HG03045 (cell line): ENCODE measurements around the gene NMBR.
"Not testable (repeated sequence)": the region's sequence is repeated elsewhere in the genome, so short reads cannot be mapped to it uniquely, and the experiment has no call there.

Experiments
- ATAC-seq: cut with Tn5 transposase; IDR thresholded peaks from one replicate; pipeline ENCODE4 v1.9.1; 2021; ENCODE audit warnings: mild to moderate bottlenecking, moderate library complexity; ENCODE audit not compliant: unreplicated experiment

The NMBR gene

DNA sequence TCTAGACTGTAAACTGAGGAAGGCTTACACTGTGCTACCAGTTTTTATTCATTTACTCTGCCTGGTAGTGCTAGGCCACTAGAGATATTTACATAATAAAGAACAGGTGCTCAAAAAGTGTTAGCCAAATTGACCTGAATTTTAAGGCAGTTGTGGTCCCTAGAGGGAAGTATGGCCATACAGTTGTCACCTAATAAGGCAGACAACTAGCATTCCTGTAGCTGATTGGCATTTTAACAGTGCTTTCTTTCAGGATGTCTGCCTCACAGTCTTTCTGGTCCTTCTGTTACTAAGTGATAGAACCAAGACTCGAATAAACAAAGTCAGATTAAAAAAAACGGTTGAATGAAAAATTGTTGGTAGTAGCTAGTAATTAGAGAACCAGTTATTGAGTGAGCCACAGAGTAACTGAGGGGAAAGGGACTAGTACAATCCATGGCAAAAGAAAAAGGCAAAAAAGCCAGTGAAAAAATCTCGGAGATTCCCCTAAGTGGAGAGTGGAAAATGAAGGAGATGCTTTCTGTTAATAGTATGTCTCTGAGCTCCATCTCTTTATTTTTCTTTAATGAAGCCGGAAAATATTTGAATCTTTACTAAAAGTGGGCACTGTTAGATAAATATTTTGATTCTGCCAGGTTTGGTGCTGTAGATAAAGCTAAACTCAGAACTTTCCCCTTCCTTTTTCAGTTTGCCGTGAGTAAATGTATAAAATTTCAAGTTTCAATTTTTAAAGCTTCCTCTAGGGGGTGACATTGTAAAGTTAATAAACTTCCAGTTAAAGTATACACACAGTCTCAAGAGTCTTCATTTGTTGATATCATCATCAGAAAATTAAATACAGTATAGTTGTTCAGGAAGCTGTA is 9.2 kb upstream of the NMBR start:
- no peak for ATAC-seq

DNA sequence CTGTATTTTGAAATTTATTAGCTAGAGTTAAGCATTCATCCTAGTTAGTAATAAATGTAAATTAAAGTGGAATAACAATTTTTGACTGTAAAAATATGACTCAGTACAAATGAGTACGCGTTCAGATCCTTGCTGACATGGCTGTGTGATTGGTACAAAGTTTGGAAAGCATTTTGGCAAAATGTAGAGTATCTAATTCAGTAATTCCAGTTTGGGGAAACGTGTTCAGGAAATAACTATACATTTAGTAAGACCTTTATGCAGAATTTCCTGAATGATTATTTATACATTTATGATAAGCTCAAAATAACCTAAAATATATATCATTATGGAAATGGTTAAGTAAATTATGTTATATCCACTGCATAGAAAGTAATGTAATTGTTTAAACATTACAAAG is 8.2 kb upstream of the NMBR start:
- no peak for ATAC-seq

DNA sequence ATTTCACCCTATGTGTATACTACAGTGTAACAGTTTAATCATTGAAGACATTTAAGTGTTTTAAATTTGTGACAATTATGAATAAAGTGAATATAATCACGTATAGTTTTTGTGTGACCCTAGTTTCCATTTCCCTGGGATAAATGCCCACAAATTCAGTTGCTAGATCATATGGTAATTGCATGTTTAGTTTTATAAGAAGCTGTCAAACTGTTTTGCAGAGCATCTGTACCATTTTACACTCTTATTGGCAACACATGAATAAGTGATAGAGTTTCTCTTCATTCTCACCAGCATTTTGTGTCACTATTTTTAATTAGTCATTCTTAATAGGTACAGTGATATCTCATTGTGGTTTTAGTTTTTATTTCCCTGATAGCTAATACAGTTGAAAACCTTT is 7.4 kb upstream of the NMBR start:
- ATAC-seq, result no peak

DNA sequence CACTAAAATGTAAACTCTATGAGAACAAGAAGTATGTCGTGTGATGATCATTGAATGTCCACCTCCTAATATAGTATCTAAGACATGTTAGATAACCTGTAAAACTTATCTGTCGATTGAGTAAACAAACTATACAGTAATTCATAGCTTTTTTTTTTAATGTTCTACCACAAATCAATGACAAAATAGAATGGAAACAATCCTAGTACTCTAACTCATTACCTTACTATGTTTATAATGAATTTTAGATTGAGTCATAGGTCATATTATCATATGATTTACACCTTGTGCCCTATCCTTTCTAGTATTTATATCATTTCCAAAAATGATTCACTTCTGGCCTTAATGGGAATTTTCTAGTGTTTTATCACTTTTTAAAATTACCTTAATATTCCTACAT is 6.3 kb upstream of the NMBR start:
- no peak for ATAC-seq

DNA sequence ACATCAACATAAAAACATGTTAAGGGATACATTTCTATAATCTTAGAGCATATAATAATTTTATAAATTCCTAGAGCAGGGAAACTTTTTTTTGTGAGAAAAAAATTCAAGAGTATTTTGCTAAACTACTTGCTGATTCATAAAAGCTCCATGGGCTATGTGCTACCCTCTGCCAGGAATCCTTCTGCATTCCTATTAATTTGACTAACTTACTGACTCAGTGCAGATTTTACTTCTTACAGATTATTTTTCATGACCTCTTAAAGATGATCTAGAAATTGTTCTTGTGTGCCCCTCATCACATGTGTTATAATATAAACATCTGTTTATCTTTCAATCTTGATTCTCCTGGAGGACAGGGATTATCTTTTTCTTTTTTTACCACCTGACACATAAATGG is 5.8 kb upstream of the NMBR start:
- ATAC-seq, result no peak

DNA sequence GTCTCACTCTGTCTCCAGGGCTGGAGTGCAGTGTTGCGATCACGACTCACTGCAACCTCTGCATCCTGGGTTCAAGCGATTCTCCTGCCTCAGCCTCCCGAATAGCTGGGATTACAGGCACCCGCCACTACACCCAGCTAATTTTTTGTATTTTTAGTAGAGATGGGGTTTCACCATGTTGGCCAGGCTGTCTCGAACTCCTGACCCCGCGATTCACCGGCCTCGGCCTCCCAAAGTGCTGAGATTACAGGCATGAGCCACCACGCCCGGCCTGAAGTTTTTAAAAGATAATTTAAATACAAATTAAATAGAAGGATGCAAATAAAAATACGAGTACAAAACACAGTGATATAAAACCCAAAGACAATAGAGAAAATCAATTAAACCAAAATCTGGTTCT is 5.4 kb downstream of the NMBR start:
- ATAC-seq, result not testable (repeated sequence)

DNA sequence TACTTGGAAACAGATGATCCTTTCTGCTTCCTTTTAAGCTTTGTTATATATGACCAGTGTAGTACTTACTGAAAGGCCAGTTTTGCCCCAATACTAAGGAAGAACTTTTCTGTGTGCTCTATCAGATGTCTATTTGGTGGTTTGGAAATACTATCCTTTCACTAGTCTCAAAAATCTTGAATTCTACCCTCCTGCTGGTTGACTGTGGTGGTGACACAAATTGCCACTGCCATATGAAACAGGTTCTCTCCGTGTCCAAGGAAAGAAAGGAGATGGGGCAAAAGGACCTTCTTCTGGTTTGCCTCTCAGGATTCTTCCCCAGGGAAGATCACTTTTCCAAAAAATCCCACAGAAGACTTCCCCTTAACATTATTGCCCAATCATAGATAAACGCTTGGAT is 8.0 kb downstream of the NMBR start:
- no peak for ATAC-seq

DNA sequence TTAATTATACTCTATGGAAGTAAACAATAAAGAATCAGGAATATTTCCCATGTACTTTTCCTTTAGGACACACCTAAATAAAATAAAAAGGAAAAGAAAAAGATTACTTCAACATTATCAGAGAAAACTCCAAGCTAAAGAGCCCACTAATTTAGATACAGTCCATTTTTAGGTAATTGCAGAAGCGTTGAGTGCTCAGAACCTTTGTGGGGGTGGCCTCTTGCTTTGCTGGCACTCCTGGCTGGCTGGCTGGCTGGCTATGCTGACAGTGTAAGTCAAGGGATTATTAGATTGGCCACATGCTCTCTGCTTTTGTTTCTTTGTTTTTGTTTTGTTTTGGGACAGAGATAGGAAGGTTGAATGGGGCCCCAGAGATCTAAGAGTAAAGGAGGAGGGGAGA is 14.3 kb downstream of the NMBR start, which contains the start of gene GJE1:
Gene GJE1 (plus strand): TSS at position 301 of the 400 bp plus-strand sequence. CDS start 234 bp downstream, outside the sequence.
- ATAC-seq, result no peak

DNA sequence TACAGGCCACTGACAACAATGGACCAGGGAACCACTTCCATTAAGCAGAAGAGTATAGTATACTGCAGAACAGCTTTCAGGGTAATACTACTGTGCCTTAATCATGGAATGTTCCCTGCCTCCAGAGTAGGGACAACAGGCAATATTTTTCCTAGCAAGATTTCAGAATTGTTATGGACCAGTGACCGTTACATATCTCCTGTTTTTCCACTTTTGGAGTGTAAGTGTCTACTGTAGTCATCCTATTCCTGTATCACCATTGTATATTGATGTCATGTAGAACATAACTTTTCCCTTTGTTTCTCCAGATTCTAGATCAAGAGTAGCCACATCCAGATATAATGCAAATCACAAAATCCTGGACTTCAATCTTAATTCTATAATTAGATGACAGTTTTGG is 16.1 kb downstream of the NMBR start:
- ATAC-seq, result no peak

DNA sequence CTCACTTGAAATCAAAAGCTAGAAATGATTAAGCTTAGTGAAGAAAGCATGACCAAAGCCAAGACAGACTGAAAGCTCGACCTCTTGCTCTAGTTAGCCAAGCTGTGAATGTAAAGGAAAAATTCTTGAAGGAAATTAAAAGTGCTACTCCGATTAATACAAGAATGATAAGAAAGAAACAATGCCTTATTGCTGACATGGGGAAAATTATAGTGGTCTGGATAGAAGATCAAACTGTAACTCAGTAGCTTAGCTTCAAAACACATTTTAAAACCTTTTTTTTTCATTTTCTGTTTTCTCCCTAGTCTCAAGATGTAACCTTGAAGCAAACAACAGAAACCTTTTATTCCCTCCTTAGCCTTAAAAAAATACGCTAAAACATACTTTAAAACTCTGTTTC is 25.6 kb downstream of the NMBR start:
- ATAC-seq, result no peak

DNA sequence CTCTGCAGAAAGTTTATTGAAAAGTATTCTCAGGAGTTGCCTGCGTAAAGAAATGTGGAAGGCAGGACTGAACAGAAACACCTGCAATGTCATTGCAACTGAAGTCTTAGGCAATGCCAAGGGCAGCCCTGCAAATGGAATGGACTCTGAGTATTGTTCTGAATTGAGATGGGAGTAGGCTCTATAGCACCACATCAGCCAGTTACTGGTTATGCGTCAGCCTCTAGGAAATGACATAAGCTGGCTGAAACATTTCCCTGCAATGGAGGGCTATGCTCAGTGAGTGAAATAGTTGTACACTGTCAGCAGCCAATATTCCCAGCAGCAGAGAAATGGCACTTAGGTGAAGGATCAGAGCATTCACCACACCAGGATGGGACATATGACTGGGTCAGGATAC is 28.0 kb downstream of the NMBR start:
- no peak for ATAC-seq

DNA sequence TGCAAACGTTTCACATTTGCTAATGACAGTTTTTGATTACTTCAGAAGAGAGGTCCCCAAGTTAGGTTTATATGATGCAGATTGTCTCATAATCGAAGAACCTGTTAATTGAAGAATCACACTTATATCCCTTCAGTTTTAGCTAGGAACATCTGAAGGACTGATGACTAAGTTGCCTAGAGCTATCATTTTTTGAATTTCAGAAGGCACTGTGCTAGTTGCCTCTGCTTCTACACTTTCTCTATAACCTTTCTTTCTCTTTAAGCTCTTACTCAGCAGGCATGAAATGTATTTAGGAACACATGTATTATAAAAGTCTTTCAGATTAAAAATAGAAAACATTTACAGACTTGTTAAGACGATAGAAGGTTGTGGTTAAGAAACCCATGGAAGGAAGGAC is 28.6 kb downstream of the NMBR start:
- no peak for ATAC-seq

DNA sequence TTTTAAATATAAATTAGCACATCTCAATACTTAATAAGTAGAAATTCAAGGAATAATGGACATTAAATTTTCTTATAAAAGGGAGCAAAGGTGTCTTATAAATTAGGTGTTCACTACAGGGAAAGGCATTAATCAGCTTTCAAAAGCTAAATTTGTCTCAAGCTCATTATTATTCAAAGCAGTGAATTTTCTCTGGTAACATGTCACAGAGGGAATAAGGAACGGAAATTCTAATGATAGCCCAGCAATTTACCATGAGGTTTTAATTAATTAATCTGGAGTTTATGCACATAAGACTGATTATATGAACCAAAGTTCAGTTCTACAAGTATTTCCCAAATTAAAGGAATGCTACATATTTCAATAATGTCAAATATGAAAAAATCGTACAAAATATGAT is 29.6 kb downstream of the NMBR start:
- no peak for ATAC-seq

DNA sequence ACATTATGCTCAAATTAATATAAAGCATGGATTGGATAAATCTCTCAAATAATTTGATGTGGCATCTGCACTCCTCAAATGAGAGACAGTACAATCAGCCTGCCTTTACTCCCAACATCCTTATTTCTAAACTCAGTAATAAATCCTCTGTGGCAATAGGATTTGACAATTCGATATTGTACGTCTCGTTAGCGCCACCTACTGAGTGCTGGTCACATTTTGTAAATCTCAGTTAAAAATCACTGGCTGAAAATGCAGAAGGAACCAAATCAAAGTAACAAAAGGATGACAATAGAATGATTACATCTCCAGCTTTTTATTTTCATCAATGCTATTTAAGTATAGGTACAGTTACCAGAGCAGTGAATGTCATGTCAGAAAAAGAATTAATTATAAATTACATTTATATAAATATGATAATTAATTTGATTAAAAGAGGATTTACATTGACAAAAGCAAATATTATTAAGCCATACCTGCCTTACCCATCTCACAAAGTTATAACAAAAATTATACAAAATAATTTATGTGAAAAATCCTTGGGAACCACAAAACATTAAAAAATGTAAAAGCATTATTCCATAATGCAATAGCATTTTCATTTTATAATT is 34.4 kb downstream of the NMBR start:
- ATAC-seq, result no peak

DNA sequence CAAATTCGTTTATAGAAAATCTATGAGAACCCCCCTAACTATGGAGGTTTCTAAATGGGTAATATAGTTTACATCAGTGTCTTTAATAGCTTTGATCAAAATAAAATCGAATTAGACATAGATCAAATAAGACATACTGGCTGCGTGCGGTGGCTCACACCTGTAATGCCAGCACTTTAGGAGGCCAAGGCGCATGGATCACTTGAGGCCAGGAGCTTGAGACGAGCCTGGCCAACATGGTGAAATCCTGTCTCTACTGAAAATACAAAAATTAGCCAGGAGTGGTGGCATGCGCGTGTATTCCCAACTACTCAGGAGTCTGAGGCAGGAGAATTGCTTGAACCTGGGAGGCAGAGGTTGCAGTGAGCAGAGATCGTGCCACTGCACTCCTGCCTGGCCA is 36.1 kb downstream of the NMBR start:
- not testable (repeated sequence) for ATAC-seq

DNA sequence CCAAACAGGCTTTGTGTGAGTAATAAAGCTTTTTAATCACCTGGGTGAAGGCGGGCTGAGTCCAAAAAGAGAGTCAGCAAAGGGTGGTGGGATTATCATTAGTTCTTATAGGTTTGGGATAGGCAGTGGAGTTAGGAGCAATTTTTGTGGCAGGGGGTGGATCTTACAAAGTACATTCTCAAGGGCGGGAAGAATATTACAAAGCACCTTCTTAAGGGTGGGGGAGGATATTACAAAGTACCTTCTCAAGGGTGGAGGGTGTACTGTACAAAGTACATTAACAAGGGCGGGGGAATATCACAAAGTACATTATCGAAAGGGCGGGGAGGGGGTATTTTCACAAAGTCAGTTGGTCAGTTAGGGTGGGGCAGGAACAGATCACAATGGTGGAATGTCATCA is 42.1 kb downstream of the NMBR start:
- ATAC-seq, result not testable (repeated sequence)

DNA sequence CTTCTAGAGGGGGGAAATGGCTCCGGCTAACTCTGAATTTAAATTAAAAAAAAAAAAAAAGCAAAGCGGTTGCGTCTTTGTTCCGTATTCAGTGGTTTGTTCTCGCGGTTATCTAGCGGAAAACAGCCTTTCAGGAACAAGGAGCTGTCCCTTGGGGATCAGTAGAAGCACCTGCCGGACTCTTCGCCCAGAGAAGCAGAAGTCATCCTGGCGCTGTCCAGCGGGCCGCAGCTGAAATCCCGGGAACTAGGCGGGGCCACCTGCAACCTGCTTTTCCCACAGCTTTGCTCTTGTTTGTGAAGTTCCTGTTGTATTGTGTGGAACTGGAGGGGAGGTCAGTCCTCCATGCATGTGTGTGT is 58.1 kb downstream of the NMBR start:
- ATAC-seq, result no peak

DNA sequence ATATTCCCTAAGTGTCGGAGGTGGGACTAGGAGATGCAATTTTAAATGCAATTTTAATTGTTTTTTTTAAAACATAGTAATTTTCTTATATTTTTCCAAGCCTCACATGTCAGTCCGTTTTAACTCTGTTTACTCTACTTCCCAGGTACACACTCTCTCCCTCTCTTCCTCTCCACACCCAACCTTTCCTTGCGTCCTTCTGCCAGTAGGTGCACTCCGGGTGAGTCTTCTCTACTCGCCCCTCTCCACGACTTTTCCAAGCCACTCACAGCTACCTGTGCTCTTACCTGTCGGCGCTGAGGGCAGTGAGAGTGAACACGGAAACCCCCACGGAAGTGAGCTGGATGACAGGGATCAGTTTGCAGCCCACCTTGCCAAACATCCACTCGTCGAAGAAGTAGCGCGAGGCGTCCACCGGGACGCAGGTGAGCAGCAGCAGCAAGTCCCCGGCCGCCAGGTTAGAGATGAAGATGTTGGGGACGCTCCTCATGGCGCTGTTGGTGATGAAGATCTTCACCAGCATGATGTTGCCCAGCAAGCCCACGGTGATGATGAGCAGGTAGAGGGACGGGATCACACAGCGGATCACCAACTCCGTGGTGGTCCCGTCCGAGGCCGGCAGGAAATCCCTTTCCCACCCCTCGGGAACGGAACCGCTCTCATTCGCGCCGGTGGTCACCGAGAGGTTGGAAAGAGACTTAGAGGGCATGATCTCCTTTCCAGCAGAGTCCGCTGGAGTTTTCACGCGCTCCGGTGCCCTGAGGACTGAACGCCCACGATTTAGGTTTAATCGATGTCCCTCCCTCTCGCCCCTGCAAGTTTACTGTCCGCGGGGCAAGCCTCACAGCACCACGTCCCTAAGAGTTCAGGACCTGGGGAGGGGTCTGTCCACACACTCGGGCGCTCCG is 58.7 kb downstream of the NMBR start:
- no peak for ATAC-seq

DNA sequence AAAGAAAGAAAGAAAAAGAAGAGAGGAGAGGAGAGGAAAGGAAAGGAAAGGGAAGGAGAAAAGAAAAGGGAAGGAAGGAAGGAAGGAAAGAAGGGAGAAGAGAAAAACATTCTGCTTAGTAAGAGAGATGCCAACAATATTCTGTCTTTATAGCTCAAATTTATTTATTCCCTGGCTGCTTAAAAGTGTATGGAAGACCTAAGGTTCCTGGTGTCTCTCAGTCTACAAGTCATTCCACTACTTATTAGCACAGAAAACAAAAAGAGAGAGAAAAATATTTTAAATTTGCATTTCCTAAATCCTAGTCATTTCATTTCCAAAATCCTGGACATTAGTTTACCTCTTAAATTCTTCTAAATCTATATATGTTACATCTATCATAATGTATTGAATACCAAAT is 67.8 kb downstream of the NMBR start:
- no peak for ATAC-seq

DNA sequence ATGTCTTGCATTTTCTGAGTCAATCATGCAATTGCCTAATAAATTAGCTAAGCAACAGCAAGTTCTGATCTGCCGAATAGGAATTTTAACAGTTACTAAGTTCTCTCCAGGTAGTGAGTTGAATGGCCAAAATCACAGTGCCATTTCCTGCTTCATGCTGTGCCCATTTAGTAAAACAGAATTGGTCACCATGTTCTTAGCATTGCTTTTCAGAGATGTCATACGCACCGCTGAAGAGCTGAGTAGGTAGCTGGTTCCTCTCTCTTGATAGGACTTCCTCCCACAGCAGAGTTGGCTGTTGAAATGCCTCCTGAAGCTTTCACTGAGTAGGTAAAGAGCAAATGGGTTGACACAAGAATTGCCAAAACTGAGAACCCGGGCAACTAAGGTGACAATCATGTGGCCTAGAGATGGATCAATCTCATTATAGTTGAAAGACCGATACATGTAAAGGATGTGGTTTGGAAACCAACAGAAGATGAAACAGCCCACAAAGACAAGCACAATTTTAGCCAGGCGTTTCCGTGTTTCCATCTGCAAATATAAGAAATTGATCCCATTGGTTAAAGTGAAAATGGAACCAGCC is 71.3 kb downstream of the NMBR start:
- ATAC-seq, result no peak

DNA sequence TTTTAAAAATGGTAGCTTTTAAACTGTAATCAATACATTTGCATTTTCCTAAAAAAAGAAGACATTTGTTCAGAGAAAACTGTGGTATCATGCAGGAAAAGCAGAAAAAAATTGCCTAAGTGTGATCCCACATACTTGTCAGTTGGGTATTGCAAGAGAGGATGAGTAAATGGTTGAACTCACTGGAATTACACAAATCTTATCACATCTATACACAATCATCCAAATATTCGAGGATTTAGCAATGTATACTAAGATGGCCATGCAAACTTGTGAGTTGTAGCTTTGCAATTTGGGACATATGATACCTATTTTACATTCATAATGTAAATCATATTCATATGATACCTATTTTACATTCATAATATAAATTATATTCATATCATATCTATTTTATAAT is 72.4 kb downstream of the NMBR start:
- no peak for ATAC-seq
